DND-41 (cell line): ENCODE measurements around the gene RBL2.

ENCODE experiments used
- CTCF ChIP-seq: IDR thresholded peaks from 2 replicates; pipeline ENCODE4 v1.5.1; 2012; ENCODE audit warnings: borderline replicate concordance, low read length, moderate library complexity, mild to moderate bottlenecking; ENCODE audit not compliant: poor library complexity, severe bottlenecking; ENCODE audit errors: extremely low read depth
- EZH2 ChIP-seq: IDR thresholded peaks from 3 replicates; pipeline ENCODE4 v1.6.1; 2012; ENCODE audit warnings: borderline replicate concordance, low read depth, mild to moderate bottlenecking, moderate library complexity, low read length, inconsistent platforms; ENCODE audit not compliant: severe bottlenecking

- TF ChIP-seq CTCF: no peak
- TF ChIP-seq EZH2: no peak
Observed at GRCh38 chr16:53537626-53538025, 103.4 kb downstream of the RBL2 start.
